Brain microvascular endothelial cell (primary cell): Measurements from ENCODE around the gene MAP2K5.

Source experiments
- DNase-seq: peaks from one replicate; pipeline ENCODE4 v3.0.0-alpha.2; 2020
- H3K27ac ChIP-seq: fragments of 250-450 bp; sonication (Bioruptor Pico); 2 replicates; pipeline ENCODE4 v1.5.1; 2020; ENCODE audit warnings: mild to moderate bottlenecking, moderate library complexity
- H3K27me3 ChIP-seq: fragments of 250-450 bp; sonication (Bioruptor Pico); replicated peaks from 2 replicates; pipeline ENCODE4 v1.5.1; 2020; ENCODE audit warnings: mild to moderate bottlenecking
- H3K36me3 ChIP-seq: fragments of 250-450 bp; sonication (Bioruptor Pico); replicated peaks from 2 replicates; pipeline ENCODE4 v1.5.1; 2020; ENCODE audit warnings: mild to moderate bottlenecking
- H3K4me3 ChIP-seq: 2 replicates; pipeline ENCODE4 v1.5.1; 2011; ENCODE audit warnings: low read depth, mild to moderate bottlenecking, control low read depth, low read length, moderate library complexity
- in situ Hi-C: cut with HindIII; loops from 2 replicates; pipeline ENCODE4 v1.10.0; 2017; ENCODE audit warnings: low sequenced_read_pairs, low pct_ligation_motif_present
- TF ChIP-seq, protein P1 (sequence below): IDR thresholded peaks from 2 replicates; pipeline ENCODE4 v1.5.1; 2011; ENCODE audit warnings: low read depth, mild to moderate bottlenecking, moderate library complexity, low read length, control low read depth, inconsistent platforms; ENCODE audit errors: missing control alignments

MAP2K5 gene

DNA sequence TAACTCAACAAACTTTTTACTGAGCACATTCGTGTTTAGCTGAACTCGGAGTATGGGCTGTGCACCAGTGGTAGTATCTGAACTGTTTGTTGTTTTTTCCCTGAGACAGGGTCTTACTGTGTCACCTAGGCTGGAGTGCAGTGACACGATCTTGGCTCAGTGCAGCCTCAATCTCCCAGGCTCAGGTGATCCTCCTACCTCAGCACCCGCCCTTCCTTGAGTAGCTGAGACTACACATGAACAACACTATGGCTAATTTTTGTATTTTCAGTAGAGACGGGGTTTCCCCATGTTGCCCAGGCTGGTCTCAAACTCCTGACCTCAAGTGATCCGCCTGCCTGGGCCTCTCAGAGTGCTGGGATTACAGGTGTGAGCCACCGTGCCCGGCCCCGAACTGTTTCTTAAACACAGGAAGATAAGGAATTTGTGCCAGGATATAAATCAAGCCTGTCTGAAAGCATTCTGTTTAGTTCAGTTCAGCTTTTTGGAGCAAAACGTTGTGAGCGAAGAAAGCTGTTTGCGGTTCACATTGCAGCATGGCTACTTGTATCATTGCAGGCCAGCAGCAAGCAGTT lies 242.4 kb downstream of the MAP2K5 start:
- TF ChIP-seq, protein P1, sequence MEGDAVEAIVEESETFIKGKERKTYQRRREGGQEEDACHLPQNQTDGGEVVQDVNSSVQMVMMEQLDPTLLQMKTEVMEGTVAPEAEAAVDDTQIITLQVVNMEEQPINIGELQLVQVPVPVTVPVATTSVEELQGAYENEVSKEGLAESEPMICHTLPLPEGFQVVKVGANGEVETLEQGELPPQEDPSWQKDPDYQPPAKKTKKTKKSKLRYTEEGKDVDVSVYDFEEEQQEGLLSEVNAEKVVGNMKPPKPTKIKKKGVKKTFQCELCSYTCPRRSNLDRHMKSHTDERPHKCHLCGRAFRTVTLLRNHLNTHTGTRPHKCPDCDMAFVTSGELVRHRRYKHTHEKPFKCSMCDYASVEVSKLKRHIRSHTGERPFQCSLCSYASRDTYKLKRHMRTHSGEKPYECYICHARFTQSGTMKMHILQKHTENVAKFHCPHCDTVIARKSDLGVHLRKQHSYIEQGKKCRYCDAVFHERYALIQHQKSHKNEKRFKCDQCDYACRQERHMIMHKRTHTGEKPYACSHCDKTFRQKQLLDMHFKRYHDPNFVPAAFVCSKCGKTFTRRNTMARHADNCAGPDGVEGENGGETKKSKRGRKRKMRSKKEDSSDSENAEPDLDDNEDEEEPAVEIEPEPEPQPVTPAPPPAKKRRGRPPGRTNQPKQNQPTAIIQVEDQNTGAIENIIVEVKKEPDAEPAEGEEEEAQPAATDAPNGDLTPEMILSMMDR, result no peak
- H3K27me3 ChIP-seq, result no peaks in the 10 kb centered on the region
- no peaks in the 10 kb centered on the region for H3K36me3 ChIP-seq
- DNase-seq, result no peak
- in situ Hi-C loops, result no loop called here
- H3K27ac ChIP-seq, result no peak overlapping the region
- no peak overlapping the region for H3K4me3 ChIP-seq

- Histone ChIP-seq H3K36me3 (no peaks in the 10 kb centered on the region), H3K4me3 (no peak overlapping the region), H3K27ac (no peak overlapping the region), H3K27me3 (no peaks in the 10 kb centered on the region)
- in situ Hi-C loops, result no loop called here
- DNase-seq, result no peak
- TF ChIP-seq, protein P1, result no peak
Measured at GRCh38 chr15:67785431-67785830, 242.9 kb downstream of the MAP2K5 start.

DNA sequence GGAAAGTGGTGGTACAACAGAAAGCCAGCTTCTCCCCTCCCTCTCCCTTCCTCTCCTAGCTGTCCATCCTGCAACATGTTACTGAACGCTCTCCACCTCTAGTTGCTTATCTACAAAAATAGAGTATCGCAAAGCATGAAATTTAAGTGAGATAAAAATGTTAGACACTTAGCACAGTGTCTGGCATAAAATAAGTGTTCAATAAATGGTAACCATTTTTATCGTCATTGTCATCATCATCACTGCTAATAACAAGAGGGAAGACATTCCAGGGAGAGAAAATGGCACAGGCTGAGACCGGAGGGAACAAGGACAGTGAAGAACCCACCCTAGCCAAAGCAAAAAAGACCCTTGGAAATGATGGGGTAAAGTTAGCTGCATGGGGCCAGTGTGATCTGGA lies 244.1 kb downstream of the MAP2K5 start:
- no peak for DNase-seq
- Histone ChIP-seq H3K27me3 (no peaks in the 10 kb centered on the region), H3K4me3 (no peak overlapping the region), H3K27ac (no peak overlapping the region), H3K36me3 (no peaks in the 10 kb centered on the region)
- TF ChIP-seq, protein P1, result no peak
- in situ Hi-C loops, result no loop called here

DNA sequence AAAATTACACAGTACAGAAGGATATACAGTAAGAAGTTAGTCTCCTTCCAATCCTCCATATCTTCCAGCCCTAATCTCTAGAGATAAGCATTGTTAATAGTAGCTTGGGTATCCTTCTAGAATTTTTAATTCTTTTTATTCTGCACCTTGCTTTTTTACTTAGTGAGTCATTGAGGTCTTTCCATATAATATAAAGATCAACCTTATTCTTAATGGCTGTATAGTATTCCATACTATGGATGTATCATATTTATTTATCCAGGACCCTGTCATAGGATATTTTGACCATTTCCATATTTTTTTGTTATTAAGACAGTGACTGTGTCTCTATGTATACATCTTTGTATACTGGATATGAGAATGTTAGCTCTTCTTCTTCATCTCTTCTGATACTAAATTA lies 246.5 kb downstream of the MAP2K5 start:
- TF ChIP-seq, protein P1, result no peak
- no peak overlapping the region for H3K27ac ChIP-seq
- in situ Hi-C loops, result no loop called here
- H3K27me3 ChIP-seq, result no peaks in the 10 kb centered on the region
- no peaks in the 10 kb centered on the region for H3K36me3 ChIP-seq
- no peak for DNase-seq
- H3K4me3 ChIP-seq, result no peak overlapping the region

GRCh38 chr15:67790610-67791319 lies 248.3 kb downstream of the MAP2K5 start:
- Histone ChIP-seq H3K4me3 (no peak overlapping the region), H3K27ac (no peak overlapping the region), H3K36me3 (no peaks in the 10 kb centered on the region), H3K27me3 (no peaks in the 10 kb centered on the region)
- DNase-seq, result no peak
- in situ Hi-C loops, result no loop called here
- TF ChIP-seq, protein P1, result no peak
